Neural progenitor cell (in vitro differentiated cells): Measurements from ENCODE around the gene FAM24A.

ENCODE experiments used
- CTCF ChIP-seq: fragments of 200-600 bp; sonication (generic); IDR thresholded peaks from 2 replicates; pipeline ENCODE4 v1.5.1; 2017; ENCODE audit warnings: antibody characterized with exemption, mild to moderate bottlenecking
- EZH2 ChIP-seq: fragments of 200-600 bp; sonication (generic); IDR thresholded peaks from 2 replicates; pipeline ENCODE4 v1.6.1; 2017; ENCODE audit warnings: antibody characterized with exemption, mild to moderate bottlenecking, moderate library complexity

- TF ChIP-seq EZH2 (no peak), CTCF (no peak)
Measured at GRCh38 chr10:122878799-122879338, 31.5 kb upstream of the FAM24A start.
